Astrocyte (in vitro differentiated cells and primary cell): Measurements from ENCODE around the gene PLEKHG5. TPM values are rescaled to one million over a fixed set of nuclear protein-coding genes. Genes with fewer than 3 reads are reported as not detected.

Source experiments
- DNase-seq: peaks from one replicate; pipeline ENCODE4 v3.0.0-alpha.2; 2010; ENCODE audit warnings: low read depth
- FAIRE-seq: peaks from 2 replicates; lab custom pipeline; 2011; peaks lifted over from hg19 to GRCh38; lab: Jason Lieb, UNC
- H2AFZ ChIP-seq: 2 replicates; pipeline ENCODE4 v1.6.0; 2012; ENCODE audit warnings: low read depth, low read length, inconsistent platforms
- H3K27ac ChIP-seq: 2 replicates; pipeline ENCODE4 v1.5.1; 2011; ENCODE audit warnings: low read depth, low read length, inconsistent platforms
- H3K27me3 ChIP-seq: 2 replicates; pipeline ENCODE4 v1.6.0; 2011; ENCODE audit warnings: low read length, inconsistent platforms; ENCODE audit not compliant: insufficient read depth
- H3K36me3 ChIP-seq: 2 replicates; pipeline ENCODE4 v1.5.1; 2011; ENCODE audit warnings: low read length, inconsistent platforms; ENCODE audit not compliant: insufficient read depth
- H3K4me1 ChIP-seq: 2 replicates; pipeline ENCODE4 v1.5.1; 2011; ENCODE audit warnings: low read length, inconsistent platforms; ENCODE audit not compliant: insufficient read depth
- H3K4me2 ChIP-seq: 2 replicates; pipeline ENCODE4 v1.6.0; 2012; ENCODE audit warnings: low read length, inconsistent platforms
- H3K4me3 ChIP-seq: 2 replicates; pipeline ENCODE4 v1.5.1; 2011; ENCODE audit warnings: low read depth, mild to moderate bottlenecking, low read length, inconsistent platforms; ENCODE audit not compliant: insufficient read depth
- H3K79me2 ChIP-seq: 2 replicates; pipeline ENCODE4 v1.6.0; 2012; ENCODE audit warnings: mild to moderate bottlenecking, low read length, inconsistent platforms; ENCODE audit not compliant: insufficient read depth
- H3K9ac ChIP-seq: 2 replicates; pipeline ENCODE4 v1.6.0; 2012; ENCODE audit warnings: mild to moderate bottlenecking, low read length, inconsistent platforms
- H3K9me3 ChIP-seq: 2 replicates; pipeline ENCODE4 v1.5.1; 2012; ENCODE audit warnings: low read depth, mild to moderate bottlenecking, low read length, inconsistent platforms; ENCODE audit not compliant: insufficient read depth
- H4K20me1 ChIP-seq: 2 replicates; pipeline ENCODE4 v1.6.0; 2012; ENCODE audit warnings: low read length, inconsistent platforms; ENCODE audit not compliant: insufficient read depth
- H3K27ac Mint-ChIP-seq: one replicate; pipeline ENCODE4 v1.8.0; 2021; ENCODE audit warnings: mild to moderate bottlenecking, mixed read lengths; ENCODE audit not compliant: unreplicated experiment
- H3K27me3 Mint-ChIP-seq: one replicate; pipeline ENCODE4 v1.8.0; 2021; ENCODE audit warnings: low read depth, mixed read lengths; ENCODE audit not compliant: unreplicated experiment
- H3K36me3 Mint-ChIP-seq: one replicate; pipeline ENCODE4 v1.8.0; 2021; ENCODE audit warnings: low read depth, mixed read lengths; ENCODE audit not compliant: unreplicated experiment
- H3K4me1 Mint-ChIP-seq: one replicate; pipeline ENCODE4 v1.8.0; 2021; ENCODE audit warnings: low read depth, mixed read lengths; ENCODE audit not compliant: unreplicated experiment
- H3K4me3 Mint-ChIP-seq: one replicate; pipeline ENCODE4 v1.8.0; 2021; ENCODE audit warnings: mild to moderate bottlenecking, moderate library complexity, mixed read lengths; ENCODE audit not compliant: unreplicated experiment
- H3K9me3 Mint-ChIP-seq: one replicate; pipeline ENCODE4 v1.8.0; 2021; ENCODE audit warnings: mild to moderate bottlenecking, mixed read lengths; ENCODE audit not compliant: unreplicated experiment
- CTCF ChIP-seq: IDR thresholded peaks from 2 replicates; pipeline ENCODE4 v1.5.1; 2011; ENCODE audit warnings: low read depth, mild to moderate bottlenecking, inconsistent platforms, low read length, moderate library complexity; ENCODE audit not compliant: insufficient read depth
- EZH2 ChIP-seq: IDR thresholded peaks from 2 replicates; pipeline ENCODE4 v1.6.1; 2012; ENCODE audit warnings: mild to moderate bottlenecking, low read length, inconsistent platforms; ENCODE audit not compliant: insufficient read depth
- total RNA-seq: library from RNA; stranded (reverse); gene quantifications from 2 replicates; pipeline ENCODE4 v1.2.1, GENCODE V29; 2021

PLEKHG5 gene
- total RNA-seq, 1 donor from 2014 or later: 25.1 TPM

DNA sequence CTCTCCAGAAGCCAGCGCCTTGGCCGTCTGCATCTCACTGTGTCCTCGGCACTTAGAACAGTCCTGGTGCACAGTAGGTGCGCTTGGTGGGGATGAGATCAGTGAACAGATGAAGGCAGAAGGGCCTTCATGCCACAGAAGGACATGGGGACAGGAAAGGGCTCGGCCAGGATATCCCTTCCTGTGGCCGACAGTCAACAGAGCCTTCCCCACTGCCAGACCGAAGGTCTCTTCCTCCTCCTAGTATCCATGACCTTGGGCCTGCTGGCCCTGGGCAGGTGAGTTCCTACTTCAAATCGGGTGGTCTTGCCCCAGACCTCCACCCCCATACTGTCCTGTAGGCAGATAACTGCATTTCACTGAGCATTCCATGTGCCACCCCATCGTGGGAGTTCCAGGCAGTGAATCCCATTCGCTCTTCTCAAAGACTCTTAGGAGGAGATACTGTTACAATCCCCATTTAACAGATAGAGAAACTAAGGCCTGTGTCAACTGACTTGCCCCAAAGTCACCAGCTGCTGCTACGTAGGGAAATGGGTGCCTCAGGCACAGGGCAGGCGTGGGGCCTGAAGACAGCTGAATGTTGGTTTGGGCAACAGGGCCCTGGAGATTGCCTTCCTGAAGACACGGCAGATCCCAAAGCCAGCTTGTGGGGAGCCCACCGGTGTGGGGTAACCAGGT is 3.5 kb downstream of the PLEKHG5 start:
- DNase-seq (no peak), FAIRE-seq (no peak)
- Histone ChIP-seq H4K20me1 (peaks cover 16% of the 10 kb centered on the region), H3K9me3 (no peaks in the 10 kb centered on the region), H3K27me3 (no peaks in the 10 kb centered on the region), H3K4me3 (no peak overlapping the region), H3K9ac (no peak overlapping the region), H3K4me1 (peaks cover 43% of the 10 kb centered on the region), H2AFZ (no peak overlapping the region), H3K36me3 (no peaks in the 10 kb centered on the region), H3K79me2 (peaks cover 73% of the 10 kb centered on the region), H3K4me2 (peak overlapping the region; percentile 100), H3K27ac (no peak overlapping the region)
- H3K4me1 Mint-ChIP-seq: peaks cover 8% of the 10 kb centered on the region
- H3K36me3 Mint-ChIP-seq: peaks cover 2% of the 10 kb centered on the region
- no peaks in the 10 kb centered on the region for H3K27me3 Mint-ChIP-seq
- no peaks in the 10 kb centered on the region for H3K9me3 Mint-ChIP-seq
- H3K4me3 Mint-ChIP-seq: peak overlapping the region; percentile 58
- TF ChIP-seq EZH2: no peak
- no peak for TF ChIP-seq CTCF
- H3K27ac Mint-ChIP-seq: no peak overlapping the region

GRCh38 chr1:6486433-6487011 is 4.9 kb downstream of the PLEKHG5 start:
- peaks cover 28% of the 10 kb centered on the region for H4K20me1 ChIP-seq
- Mint-ChIP-seq H3K9me3 (no peaks in the 10 kb centered on the region), H3K27ac (peak overlapping the region; percentile 41), H3K27me3 (no peaks in the 10 kb centered on the region), H3K4me3 (no peak overlapping the region), H3K4me1 (peaks cover 3% of the 10 kb centered on the region), H3K36me3 (peaks cover 2% of the 10 kb centered on the region)
- peak overlapping the region; percentile 42 for H3K4me3 ChIP-seq
- no peaks in the 10 kb centered on the region for H3K9me3 ChIP-seq
- DNase-seq (peak; percentile 47), FAIRE-seq (no peak)
- TF ChIP-seq EZH2 (no peak), CTCF (peak; percentile 87)
- H2AFZ ChIP-seq: no peak overlapping the region
- H3K27ac ChIP-seq: no peak overlapping the region
- peak overlapping the region; percentile 92 for H3K4me2 ChIP-seq
- peaks cover 32% of the 10 kb centered on the region for H3K4me1 ChIP-seq
- H3K79me2 ChIP-seq: peaks cover 84% of the 10 kb centered on the region
- H3K27me3 ChIP-seq: no peaks in the 10 kb centered on the region
- H3K9ac ChIP-seq: peak overlapping the region; percentile 80
- no peaks in the 10 kb centered on the region for H3K36me3 ChIP-seq
